GM11168 (cell line): ENCODE measurements around the gene RHBDD1.

Experiments
- in situ Hi-C: fragments of 300-500 bp; cut with MboI; formaldehyde crosslinking; loops from one replicate; pipeline ENCODE4 v1.12.0; 2022; ENCODE audit warnings: low sequenced_read_pairs; ENCODE audit not compliant: unreplicated experiment

Gene RHBDD1, protein sequence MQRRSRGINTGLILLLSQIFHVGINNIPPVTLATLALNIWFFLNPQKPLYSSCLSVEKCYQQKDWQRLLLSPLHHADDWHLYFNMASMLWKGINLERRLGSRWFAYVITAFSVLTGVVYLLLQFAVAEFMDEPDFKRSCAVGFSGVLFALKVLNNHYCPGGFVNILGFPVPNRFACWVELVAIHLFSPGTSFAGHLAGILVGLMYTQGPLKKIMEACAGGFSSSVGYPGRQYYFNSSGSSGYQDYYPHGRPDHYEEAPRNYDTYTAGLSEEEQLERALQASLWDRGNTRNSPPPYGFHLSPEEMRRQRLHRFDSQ

DNA sequence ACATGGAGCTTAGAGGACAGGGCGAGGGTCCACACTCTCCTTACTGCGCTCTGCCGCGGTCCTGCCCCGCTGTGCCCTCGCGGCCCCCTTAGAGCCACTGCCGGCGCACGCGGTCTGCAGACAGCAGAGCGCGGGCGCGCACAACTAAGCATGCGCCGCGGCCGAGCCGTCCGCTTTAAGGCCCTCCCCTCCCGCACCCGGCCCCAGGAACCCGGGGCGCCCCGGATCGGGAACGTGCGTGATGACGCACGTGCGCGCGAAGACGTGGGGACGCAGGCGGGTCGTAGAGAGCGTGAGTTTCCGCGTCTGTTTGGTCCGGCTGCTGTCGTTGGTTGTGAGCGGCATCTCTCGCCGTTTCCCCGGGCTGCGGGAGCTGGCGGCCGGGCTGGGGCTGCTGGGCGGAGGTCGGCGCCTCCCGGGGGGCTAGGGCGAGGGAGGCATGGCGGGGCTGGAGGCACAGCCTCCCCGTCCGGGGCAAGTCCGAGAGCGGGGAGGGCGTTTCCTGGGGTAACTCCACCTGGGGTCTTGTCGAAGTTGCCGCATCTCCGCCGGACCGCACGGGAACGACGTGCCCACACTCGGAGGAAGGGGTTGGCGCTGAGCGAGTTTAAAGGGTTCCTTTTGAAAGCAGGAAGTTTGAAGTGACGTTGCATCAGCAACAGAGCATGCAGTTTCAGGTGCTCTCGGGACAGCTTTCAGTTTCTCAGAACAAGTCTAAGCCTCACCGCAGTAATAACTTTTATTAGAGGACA, at the start of gene RHBDD1:
TSS of gene RHBDD1 (plus strand) at position 259 of the 752 bp plus-strand sequence. CDS start 28,640 bp downstream, outside the sequence.
- in situ Hi-C loops, result loop anchor here (10.0 kb wide), 1 partner anchor 139 kb away; no protein-coding TSS in a partner anchor

DNA sequence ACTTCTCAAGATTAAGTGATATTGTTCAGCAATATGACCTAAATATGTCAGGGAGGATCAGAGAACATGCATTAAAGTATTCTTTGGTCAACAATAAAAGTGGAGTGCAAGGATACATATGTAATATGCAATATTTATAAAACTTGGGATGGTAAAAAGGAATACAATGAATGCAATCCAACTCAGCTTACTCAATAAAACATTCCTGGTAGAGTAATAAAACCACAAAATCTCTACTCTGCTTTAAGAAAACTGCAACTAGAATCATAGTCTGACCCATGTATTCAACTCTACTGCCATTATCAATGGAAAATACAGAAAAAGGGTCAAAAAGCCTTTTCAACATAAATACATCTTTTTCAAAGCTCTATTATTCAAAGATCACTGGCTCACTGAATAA, 47.8 kb upstream of the RHBDD1 start:
- in situ Hi-C loops, result no loop called here

DNA sequence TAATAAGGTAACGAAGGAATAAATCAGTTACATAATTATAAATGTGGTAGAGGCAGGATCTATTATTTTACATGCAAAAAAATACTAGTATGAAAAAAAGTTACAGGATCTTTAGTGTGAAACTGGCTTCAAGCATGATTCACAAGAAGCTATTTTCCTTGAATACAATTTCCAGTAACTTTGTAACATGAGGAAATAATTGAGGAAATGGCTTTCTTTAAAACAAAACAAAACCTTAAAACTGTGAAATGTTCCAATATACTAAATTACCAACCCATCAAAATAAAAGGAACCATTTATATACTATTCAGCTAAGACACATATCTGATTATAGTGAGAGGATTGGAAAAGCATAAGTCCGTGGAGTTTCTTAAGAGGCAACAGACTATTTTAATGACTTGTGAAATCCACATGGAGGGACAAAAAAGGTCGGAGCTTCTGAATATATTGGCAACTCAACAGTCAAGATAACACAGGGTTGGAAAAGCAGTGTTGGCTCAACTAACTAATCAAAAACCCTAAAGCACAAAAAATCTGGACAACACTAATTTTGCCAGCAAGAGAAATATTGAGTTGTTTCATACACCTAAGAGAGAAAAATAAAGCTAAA, 46.9 kb upstream of the RHBDD1 start:
- in situ Hi-C loops, result no loop called here

GRCh38 chr2:226790011-226790410, 45.8 kb upstream of the RHBDD1 start:
- in situ Hi-C loops, result no loop called here

DNA sequence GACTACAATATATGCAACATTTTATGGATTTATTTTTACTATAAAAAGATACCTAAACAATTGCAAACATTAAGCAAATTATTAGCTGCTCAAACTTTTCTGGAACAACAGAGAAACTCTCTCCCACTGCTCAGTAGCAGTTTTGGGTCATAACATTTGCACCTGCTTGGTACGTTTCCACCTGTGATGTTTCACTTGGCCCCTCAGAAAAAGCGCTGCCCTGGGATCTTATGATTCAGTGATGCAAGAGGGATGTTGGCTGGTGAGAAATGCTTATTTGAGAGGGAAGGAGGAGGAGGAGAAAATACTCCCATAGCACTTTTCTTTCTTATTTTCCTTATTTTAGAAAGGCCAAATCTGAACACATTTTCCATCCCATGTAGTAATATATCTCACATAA, 45.4 kb upstream of the RHBDD1 start:
- in situ Hi-C loops, result no loop called here

DNA sequence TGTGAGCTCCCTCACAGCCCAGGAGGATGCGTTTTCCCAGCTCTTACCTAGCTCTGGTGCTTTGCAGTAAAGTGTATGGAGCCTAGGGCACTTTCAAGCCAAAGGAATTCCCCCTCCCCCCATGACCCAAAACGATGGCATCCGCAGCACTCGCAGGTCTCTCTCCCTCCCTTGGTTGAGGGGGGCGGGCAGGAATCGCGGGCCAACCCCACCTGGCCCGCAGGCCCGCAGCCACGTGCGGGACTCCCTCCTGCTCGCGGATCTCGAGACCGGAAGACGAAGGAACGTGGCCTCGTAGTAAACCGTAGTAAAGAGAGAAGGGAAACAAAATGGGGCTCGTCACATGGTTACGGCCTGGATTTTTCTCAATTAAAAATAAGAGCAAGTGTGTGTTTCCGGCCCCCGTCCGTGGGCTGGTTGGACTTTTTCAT, 44.8 kb upstream of the RHBDD1 start:
- in situ Hi-C loops, result no loop called here

DNA sequence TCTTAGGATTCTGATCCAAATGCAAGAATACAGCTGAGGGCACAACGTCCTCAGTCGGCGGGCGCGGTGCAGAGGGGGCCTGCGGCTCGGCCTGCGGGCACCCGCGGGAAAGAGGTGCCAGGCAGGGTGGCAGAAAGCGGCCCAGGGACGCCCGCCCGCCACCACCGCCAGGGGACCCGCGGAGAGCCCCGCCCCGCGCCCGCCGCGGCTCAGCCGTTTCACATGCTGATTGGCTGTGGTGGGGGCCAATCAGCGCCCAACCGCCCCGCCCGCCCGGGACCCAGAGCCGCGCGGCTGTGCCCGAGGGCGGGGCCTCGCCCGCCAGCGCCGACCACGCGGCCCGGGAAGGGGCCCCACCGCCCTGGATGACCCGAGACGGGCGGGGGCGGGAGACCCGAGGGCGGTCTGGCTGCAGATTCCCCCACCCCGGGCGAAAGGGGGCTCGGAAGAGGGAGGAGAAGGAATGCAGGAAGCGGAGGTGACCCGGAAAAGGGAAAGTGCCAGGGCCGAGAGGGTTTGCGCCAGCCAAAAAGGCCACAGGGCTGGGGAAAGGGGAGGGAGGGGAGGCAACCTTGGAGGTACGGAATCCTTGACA, 44.3 kb upstream of the RHBDD1 start:
- in situ Hi-C loops, result no loop called here

DNA sequence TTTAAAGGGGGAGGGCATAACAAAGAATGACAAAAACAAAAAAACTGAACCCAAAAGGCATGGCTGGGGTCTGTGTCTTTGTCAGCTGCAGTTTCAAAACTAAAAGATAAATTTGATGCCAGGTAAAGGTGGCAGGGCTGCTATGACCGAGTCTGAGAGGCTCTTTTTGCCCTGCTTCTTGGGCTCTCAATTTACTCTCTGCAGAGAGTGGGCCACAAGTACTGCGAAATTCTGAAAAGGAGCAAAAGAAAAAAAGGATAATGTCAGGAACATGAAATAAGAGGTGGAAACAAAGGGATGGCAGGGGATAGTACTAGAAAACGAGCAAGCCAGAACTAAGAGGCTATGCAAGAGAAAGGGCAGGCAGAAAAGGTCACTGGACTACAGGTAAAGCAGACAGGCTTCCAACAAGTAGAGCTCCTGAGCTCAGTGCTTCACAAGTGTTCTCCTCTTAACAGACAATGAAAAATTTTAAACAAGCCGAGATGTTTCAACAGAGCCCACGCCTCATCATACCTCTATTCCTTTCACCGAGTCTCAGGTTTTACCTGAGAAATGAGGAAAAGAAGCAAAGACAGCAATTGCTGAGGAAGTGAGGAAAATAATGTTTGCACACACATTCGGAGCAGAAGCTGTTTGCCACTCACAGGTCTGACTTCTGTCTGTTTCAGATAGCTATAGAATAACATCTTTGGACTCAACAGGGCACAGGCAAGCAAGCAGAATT, 43.5 kb upstream of the RHBDD1 start:
- in situ Hi-C loops, result no loop called here

DNA sequence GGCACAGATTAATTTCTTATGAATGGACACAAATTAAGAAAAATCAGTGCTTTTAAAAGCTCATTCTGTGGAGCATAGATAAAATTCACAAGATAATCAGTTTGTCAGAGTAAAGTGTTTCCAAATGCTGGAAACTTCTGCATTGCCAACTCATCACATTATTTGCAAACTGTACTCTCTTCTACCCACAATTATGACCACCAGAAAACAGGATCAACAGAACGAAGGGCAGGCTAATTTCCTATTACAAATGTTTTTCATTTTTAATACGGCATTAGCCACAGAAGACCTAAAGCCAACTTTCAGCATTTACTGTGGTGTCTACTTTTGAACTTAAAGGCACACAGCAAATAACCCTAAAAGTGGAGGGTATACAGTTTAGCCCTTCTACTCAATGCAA, 42.2 kb upstream of the RHBDD1 start:
- in situ Hi-C loops, result no loop called here

DNA sequence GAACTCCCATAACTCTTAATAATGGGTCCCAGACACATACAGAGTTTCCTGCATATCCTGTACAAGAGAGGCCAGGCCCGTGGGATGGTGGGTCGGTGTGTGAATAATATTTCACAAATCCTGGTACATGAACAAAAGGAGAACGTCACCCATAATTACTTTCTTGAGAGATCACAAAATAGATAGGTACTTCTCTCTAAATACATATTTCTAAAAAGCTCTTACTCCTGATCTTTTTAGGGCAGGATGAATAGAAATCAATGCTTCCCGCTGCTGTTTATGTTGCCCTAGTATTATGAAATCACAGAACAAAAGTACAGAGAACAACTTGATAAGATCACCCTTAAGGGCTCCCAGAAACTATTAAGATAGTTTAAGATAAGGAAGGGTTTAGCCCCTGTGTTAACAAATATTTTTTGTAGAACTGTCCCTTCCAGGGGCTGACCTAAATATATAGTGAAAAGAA, 41.6 kb upstream of the RHBDD1 start:
- in situ Hi-C loops, result no loop called here

DNA sequence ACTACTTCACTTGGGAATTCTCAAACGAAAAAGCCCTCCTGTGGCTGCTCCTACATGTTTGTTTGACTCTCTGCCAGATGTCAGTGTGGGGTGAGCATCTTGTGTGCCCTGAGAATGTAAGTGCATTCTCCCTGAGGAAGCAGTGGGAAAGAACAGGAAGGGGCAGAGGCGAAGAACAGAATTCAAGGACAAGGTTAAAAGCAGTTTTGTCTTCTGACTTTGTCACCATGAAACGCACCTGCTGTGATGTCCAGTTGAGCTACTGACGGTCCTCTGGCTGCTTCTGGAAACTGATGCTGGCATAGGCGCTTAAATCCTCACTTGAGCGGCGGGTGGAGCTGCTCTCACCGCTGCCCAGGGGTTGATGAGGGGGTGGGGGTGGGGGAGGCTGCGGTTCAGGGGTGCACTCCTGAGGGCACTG, 41.1 kb upstream of the RHBDD1 start:
- in situ Hi-C loops, result no loop called here

DNA sequence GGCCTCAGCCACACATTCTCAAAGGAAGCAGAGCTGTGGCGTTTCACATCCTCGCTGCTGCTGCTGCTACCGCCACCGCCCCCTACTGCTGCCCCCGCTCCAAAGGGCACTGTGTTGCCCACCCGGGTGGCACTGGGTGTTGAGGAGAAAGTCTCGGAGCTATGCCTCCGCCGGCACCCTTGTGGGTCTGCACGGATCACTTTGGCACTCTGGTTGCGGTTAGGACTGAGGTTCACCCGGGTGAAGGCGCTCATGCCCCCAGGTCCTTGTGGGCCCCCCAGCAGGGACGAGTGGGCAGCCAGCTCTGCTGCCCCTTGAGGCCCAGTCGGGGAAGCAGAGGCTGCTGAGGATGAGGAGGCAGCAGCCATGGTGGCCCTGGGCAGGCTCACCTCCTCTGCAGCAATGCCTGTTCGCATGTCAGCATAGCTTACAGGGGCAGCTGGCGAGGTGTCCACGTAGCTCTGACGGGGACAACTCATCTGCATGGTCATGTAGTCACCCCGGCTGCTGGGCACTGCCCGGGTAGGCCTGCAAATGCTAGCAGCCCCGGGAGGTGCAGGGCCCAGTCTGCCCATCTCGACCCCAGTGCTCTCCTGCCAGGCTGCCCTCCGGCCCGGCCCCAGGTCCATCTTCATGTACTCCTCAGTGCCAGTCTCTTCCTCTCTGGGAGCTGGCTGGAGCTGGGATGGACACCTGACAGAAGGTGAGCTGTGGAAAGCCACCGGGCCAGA, 40.4 kb upstream of the RHBDD1 start:
- in situ Hi-C loops, result no loop called here

GRCh38 chr2:226796012-226796839, 39.6 kb upstream of the RHBDD1 start:
- in situ Hi-C loops, result no loop called here

DNA sequence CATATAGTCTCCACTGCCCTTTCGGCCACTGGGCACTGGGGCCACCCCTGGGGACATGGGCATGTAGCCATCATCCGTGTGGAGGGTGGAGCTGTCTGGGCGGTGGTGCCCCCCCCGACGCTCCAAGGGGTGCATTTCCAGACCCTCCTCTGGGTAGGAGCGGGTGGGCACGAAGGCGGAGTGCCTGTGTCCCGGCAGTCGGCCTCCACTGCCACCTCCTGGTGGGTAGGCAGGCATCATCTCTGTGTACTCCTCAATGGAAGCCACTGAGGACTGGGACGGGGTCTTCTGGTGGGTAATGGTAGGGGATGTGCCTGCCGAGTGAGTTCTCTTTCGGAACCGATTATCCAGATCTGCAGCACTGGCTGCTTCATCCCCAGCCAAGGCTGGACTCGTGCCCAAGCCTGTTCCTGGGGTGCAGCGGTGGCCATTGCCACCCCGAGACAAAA, 39.0 kb upstream of the RHBDD1 start:
- in situ Hi-C loops, result no loop called here

GRCh38 chr2:226797289-226797988, 38.4 kb upstream of the RHBDD1 start:
- in situ Hi-C loops, result no loop called here

DNA sequence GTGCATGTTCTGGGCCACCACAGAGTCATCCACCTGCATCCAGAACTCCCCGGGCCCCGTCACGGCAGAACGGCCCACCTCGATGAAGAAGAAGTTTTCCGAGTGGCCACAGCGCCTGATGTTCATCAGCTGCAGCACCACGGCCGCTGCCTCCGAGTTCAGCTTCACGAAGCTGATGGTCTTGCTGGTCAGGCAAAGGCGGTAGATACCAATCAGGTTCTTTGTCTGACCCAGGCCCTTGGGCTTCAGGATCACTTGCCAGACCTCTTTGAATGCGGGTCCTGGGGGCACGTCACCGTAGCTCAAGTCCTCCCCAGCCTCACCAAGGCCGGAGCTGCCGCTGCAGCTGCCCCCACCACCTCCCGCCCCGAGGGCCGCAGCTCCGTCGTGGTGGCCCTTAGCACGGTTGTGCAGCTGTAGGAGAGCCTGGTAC, 37.8 kb upstream of the RHBDD1 start:
- in situ Hi-C loops, result no loop called here

DNA sequence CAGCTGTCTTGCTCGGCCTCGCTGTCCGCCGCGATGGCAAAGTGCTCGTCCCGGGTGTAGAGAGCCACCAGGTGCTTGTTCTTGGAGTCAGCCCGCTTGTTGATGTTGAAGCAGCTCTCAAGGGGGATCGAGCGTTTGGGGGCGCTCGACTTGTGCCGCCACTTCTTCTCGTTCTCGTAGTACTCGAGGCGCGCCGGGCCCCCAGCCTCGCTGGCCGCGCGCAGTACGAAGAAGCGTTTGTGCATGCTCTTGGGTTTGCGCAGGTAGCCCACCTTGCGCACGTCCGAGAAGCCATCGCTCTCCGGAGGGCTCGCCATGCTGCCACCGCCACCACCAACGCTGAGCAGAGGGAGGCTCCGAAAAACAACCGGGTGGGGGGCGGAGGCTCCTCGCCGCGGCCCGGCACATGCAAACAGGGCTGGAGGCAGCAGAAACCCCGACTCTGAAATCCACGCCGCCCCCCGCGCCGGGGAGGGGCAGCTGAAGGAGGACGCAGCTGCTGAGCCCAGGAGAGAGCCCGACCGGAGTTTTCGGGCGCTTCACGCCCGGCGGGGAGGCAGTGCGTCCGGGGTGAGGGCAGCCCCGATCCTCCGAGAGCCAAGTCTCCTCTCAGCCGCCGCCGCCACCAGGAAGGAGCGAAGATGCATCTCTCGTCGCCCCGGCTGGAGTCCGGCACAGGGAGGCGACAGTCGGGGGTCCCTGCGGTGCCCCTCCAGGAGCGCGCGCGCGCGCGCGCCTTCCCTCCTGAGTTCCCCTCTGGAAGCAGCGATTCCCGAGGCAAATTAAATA, 37.2 kb upstream of the RHBDD1 start:
- in situ Hi-C loops, result no loop called here
